Measurements from ENCODE around the gene CAPZB.
"Not testable (repeated sequence)": the region's sequence is repeated elsewhere in the genome, so short reads cannot be mapped to it uniquely, and the experiment has no call there.

The CAPZB gene

GRCh38 chr1:19310061-19310460 lies 175.3 kb downstream of the CAPZB start:
- DNase-seq (ENCODE audit: low spot score) = no peak

GRCh38 chr1:19309123-19309813 lies 176.1 kb downstream of the CAPZB start:
- DNase-seq (ENCODE audit: low spot score) = no peak

GRCh38 chr1:19308509-19308907 lies 176.8 kb downstream of the CAPZB start:
- DNase-seq (ENCODE audit: low spot score) = no peak

- no peak for DNase-seq (ENCODE audit: low spot score)
These were observed 177.4 kb downstream of the CAPZB start for GRCh38 chr1:19307794-19308508.

GRCh38 chr1:19306941-19307340 lies 178.4 kb downstream of the CAPZB start:
- no peak for DNase-seq (ENCODE audit: low spot score)

- DNase-seq (ENCODE audit: low spot score) = no peak
These were observed 179.5 kb downstream of the CAPZB start for GRCh38 chr1:19305880-19306279.

GRCh38 chr1:19304081-19304480 lies 181.3 kb downstream of the CAPZB start:
- DNase-seq (ENCODE audit: low spot score) = not testable (repeated sequence)

- DNase-seq (ENCODE audit: low spot score) = no peak
These were observed 185.1 kb downstream of the CAPZB start for GRCh38 chr1:19300211-19300610.

GRCh38 chr1:19294638-19295037 lies 190.7 kb downstream of the CAPZB start:
- DNase-seq (ENCODE audit: low spot score) = no peak

GRCh38 chr1:19289244-19289643 lies 196.1 kb downstream of the CAPZB start:
- DNase-seq (ENCODE audit: low spot score) = no peak

Measured in SW480 (cell line).